GM19240 (cell line): ENCODE data around the gene ETFA.

Source experiments
- DNase-seq: peaks from one replicate; pipeline ENCODE4 v3.0.0; 2011; ENCODE audit warnings: low spot score; ENCODE audit not compliant: insufficient read length

Gene ETFA

DNA sequence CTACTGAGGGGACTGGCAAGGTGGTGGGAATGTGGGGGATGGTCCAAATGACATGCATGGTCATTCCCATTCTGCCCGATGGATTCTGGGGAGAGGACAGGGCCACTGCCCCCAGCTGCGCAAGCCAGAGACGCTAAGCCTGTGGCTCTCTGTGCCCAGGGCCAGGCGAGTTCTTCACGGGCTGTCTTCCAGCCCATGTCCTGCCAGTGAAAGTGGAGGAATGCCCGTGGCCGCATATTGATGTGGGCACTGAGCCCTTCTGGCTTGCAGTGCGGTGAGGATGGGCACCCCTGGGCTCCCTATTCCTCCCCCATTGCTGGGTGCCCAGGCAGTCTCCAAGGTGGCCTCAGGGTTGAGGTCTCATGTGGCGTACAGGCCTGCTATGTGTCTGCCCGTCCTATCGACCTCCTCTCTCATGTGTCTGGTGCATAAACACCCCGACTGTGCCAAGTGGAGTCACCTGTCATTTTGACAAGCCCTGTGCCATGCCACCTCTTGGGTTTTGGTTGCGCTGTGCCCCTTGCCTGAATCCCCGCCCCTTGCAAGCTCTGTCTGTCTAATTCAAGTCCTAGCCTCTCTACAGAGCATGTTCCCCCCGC, 134.7 kb downstream of the ETFA start:
- no peak for DNase-seq

DNA sequence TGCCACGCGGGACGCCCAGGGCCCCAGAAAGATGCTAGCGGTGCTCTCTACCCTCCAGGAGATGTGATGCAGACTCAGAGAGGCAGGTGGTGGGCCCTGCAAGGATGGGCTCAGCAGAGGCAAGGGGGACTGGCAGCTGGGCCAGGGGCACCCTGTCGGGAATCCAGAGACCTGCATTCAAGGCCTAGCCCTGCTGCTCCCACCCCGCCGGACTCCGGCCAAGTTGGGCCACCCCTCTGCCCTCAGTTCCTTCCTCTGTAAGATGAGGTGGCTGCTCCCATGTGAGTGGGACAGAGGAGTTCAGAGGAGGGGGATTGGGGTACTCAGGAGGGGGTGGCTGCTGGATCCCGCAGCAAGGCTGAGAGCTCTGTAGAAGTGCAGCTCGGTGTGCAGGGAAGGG, 135.2 kb downstream of the ETFA start:
- DNase-seq: no peak

DNA sequence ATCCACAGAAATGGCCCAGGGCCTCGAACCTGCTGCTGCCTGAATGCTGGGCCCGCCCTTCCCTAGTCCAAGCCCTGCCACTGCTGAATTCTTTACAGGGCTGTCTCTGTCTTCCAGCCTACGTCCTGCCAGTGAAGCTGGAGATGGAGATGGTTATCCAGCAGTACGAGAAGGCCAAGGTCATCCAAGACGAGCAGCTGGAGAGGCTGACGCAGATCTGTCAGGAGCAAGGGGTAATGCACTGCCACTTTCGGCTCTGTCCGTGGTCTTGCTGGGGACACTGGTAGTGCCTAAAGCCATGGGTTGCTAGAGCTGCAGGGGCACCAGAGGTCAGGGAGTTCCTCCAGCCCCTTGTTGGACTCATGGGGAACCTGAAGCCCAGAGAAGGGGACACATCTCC, 135.8 kb downstream of the ETFA start:
- DNase-seq: no peak

DNA sequence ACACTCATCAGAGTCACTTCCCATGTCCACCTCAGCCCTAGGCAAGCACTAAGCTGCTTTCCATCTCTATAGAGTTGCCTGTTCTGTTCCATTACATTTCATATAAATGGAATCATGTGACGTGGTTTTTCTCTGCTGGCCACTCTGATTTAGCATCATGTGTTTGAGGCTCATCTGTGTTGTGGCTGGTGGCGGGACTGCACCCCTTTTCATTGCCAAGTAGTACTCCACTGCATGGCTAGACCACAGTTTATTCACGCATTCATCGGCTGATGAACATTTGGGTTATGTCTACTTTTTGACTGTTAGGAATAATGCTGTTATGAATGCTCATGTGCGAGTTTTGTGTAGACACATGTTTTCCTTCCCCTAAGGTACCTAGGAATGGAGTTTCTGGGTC, 136.6 kb downstream of the ETFA start:
- DNase-seq: no peak

DNA sequence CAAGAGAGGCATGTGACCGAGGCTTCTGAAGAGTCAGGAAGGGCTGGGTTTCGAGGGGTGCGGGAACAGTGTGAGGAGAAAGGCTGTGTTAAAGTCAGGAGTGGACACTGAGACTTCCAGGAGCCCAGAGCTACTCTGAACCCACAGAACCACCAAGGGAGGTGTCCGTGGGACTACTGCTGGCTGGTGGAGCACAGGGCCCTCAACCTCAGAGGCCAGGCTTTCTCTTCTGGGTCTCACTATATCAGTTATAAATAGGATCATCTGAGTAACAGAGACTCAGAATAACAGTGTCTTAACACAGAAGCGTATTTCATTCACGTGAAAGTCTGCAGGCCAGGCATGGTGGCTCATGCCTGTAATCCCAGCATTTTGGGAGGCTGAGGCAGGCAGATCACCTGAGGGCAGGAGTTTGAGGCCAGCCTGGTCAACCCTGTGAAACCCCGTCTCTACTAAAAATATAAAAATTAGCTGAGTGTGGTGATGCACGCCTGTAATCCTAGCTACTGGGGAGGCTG, 137.9 kb downstream of the ETFA start:
- no peak for DNase-seq

DNA sequence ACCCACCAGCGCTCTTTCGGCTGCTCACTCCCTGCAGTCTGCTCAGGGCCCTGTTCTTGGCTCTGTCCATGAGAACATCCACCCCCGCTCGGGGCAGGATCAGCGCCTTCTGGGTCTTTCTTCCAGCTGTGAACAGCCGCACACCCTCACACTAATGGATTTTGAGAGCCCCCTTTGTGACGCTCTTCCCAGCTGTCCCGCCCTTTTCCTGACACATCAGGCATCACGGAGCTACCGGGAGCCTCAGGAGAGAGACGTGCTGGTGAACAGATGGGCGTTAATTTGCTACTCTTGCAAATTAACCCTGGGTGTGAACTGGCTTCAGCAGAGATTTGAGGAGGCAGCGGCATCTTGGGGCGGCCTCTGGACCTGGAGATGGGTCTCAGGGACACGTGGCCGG, 138.5 kb downstream of the ETFA start:
- DNase-seq: no peak

DNA sequence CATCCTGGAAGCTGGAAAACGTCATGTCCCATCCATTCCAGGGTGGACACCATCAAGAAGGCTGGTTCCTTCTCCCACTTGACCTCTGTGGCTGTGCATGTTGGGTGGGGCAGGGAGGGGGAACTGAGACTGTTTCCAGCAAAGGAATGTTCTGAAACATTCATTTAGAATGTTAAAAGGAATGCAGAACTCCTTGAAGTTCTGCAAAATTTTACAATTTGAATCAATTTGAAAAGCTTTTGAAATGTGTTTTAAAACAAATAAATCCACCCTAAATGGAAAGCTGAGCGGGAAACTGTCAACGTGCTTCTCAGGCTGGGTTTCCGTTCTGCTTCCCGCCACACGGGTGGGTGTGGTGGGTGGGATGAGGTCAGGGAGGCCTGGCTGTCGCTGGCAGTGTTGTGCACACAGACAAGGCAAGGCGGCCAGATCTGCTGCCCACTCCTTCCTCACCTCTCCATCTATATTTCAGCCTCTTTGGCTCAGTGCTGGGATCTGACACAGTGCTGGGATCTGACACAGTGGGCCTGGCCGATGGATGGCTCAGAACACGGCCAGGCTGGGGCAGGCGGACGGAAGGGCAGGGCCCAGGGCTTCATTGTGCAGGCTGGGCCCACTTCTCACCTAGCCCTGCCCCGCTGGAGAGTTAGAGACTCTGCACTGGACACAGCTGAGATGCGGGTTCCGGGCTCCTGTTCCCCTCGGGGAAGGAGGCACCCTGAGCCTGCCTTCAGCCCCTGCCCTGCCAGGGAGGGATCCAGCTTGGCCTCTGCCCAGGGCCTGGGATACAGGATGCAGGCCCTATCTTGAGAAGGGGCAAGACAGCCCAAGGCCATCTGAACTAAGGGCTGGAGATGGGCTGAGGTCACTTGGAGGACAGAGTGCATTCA, 141.1 kb downstream of the ETFA start:
- DNase-seq: no peak

DNA sequence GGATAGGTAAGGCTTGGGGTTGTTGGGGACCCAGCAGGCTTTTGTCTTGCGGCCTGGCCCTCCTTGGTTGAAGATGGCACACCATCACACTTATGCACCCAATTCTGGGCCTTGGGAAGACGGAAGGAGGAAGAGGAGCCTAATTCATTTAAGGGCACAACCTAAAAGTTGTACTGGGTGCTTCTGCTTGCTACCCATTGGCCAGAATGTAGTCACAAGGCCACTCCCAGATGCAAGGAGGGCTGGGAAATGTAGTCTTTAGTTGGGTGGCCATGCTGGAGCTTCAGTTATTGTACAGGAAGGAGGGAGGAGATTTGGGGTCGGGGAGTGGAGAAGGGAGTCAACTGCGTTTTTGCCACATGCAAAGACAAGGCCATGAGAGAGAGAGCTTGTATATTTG, 142.3 kb downstream of the ETFA start:
- DNase-seq: no peak

DNA sequence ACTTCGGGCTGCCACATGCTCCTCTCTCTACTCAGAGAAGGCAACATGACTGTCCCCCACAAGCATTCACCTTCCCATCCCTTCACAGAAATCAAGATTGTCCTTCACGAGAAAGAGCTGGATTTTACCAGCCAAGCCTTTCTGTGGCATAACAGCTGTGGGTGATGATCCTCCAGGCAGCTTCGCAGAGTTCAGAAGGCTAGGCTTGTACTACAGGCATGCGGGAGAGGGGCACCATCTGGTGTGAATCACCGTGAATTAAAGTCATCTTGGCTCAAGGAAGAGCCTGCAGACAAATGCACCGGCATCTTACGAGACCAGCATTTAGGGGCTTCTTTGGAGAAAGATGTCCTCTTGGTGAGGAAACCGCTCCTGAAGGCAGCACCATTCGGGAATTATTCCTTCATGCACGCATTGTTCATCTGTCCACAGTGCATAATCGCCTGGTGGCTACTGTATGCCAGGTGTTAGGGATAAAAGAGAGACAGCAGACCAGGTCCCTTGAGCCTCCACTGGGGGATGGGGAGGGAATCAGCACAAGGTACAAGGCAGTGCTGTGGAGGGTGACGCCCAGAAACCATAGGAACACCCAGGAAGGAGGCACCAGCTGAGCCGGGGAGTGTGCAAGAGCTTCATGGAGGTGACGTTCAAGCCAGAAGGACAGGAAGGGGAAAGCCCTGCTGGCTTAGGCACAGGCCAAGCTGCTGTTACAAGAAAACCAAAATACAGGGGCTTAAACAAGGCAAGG, 142.9 kb downstream of the ETFA start:
- DNase-seq: no peak

DNA sequence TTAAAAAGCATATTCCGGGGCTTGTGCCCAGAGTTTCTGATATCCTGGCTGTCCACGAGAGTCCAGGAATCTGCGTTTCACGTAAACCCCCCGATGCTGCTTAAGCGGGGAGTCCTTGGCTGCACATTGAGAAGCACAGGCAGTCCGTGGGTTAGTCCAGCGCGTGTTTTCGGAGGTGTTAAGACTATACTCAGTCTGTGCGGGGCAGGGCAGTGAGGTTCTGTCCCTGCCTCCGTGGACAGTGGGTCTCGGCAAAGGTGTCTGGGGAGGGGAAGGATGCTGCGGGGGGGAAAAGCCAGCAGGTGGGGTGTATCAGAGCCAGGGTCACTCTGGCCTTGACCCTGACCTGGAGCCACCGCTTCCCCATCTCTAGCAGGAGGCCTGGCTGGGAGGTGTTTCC, 145.3 kb downstream of the ETFA start:
- DNase-seq: no peak
